ENCODE data around the gene HERC5. TPM values are rescaled to one million over a fixed set of nuclear protein-coding genes. Genes with fewer than 3 reads are reported as not detected.

Gene HERC5
- total RNA-seq, 1 experiment from 2014 or later = 17.2 TPM

GRCh38 chr4:88409789-88410188 is 47.1 kb upstream of the HERC5 start:
- H3K27ac Mint-ChIP-seq = no peak overlapping the region

More at GRCh38 chr4:88409789-88410188, 47.1 kb upstream of the HERC5 start:
- Histone ChIP-seq H3K79me2 (ENCODE audit: insufficient read depth, low read length) (no peaks in the 10 kb centered on the region), H2BK5ac (ENCODE audit: insufficient read length, low read length) (no peak overlapping the region), H3K9ac (ENCODE audit: extremely low read depth, insufficient read length, low read length) (no peak overlapping the region), H4K91ac (ENCODE audit: insufficient read length, low read depth, low read length) (no peak overlapping the region), H3T11ph (ENCODE audit: low read length) (no peak overlapping the region), H3K18ac (ENCODE audit: insufficient read length, low read depth, low read length) (no peak overlapping the region), H3K4me2 (ENCODE audit: insufficient read depth, insufficient read length, low read length) (no peak overlapping the region), H3K4me1 (ENCODE audit: insufficient read depth, low read length) (no peaks in the 10 kb centered on the region), H3K27ac (ENCODE audit: insufficient read length, low read depth, low read length) (no peak overlapping the region), H4K5ac (ENCODE audit: insufficient read length, low read depth, low read length) (no peak overlapping the region), H2AK5ac (ENCODE audit: insufficient read length, low read length) (no peak overlapping the region), H3K9me3 (ENCODE audit: control insufficient read depth, low read depth, low read length) (no peaks in the 10 kb centered on the region), H3K23ac (ENCODE audit: insufficient read length, low read depth, low read length) (no peak overlapping the region), H2BK120ac (ENCODE audit: low read depth, low read length, poor library complexity, severe bottlenecking) (no peak overlapping the region), H3K56ac (ENCODE audit: insufficient read length, low read depth, low read length) (no peak overlapping the region), H3K27me3 (ENCODE audit: insufficient read depth, low read length) (no peaks in the 10 kb centered on the region), H4K8ac (replicated peaks; ENCODE audit: insufficient read length, low read depth, low read length) (no peak overlapping the region), H3K14ac (ENCODE audit: insufficient read depth, low read length) (no peak overlapping the region), H3K79me1 (ENCODE audit: insufficient read depth, low read depth, low read length, poor library complexity, severe bottlenecking) (no peaks in the 10 kb centered on the region), H4K20me1 (ENCODE audit: control insufficient read depth, insufficient read depth, insufficient read length) (no peaks in the 10 kb centered on the region), H2BK20ac (ENCODE audit: low read depth, low read length, poor library complexity, severe bottlenecking) (no peak overlapping the region), H3K23me2 (ENCODE audit: insufficient read length, low read depth, low read length, poor library complexity, severe bottlenecking) (no peaks in the 10 kb centered on the region), H2BK12ac (ENCODE audit: insufficient read length, low read depth, low read length) (no peak overlapping the region), H2BK15ac (ENCODE audit: low read depth, low read length) (no peak overlapping the region), H2AFZ (ENCODE audit: low read length) (no peak overlapping the region), H3K4ac (ENCODE audit: low read depth, low read length) (no peak overlapping the region)
- no peak for DNase-seq
- no CpG with 5 or more reads among the region's 1 CpG for WGBS (ENCODE audit: extremely low coverage, insufficient read length, low lambda C conversion rate)
- 0 out of 4 replicates have a peak, but pooled peaks cover 0 to 2% of the 10 kb centered on the region in 2 experiments for H3K4me1 Mint-ChIP-seq
- no peaks in the 10 kb centered on the region for H3K36me3 Mint-ChIP-seq (ENCODE audit: insufficient read depth in 1 of 3, low read depth in 3 of 3)
- H3K27me3 Mint-ChIP-seq (ENCODE audit: low read depth) = no peaks in the 10 kb centered on the region
- TF ChIP-seq CTCF (conservative IDR thresholded peaks at IDR 0.05) = no peak
- H3K9me3 Mint-ChIP-seq = no peaks in the 10 kb centered on the region; a peak in 1 of 5 replicates
- no peak overlapping the region for H3K4me3 Mint-ChIP-seq
